ENCODE results near the gene PTGFR.

PTGFR gene

GRCh38 chr1:78519446-78519845 lies 28.7 kb downstream of the PTGFR start:
- no peak for DNase-seq

DNA sequence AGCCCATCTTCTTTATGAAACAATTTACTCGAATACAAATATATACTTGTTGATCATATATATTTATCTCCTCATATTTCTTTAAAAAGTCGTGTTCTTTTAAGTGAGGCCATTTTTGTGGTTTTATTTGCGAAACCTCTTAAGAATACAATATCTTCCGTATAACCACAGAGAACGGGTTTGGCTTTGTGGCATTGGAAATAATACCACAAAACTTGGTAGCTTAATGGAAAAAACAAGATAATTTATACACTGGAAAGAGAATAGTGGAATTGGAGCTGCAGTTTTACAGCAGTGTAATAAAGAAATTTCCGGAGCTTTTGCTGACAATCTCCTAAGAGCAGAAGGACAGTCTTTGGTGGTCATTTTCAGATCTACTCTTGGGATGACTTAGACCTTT lies 29.4 kb downstream of the PTGFR start:
- no peak for DNase-seq

GRCh38 chr1:78520843-78521242 lies 30.1 kb downstream of the PTGFR start:
- DNase-seq, result no peak

- no peak for DNase-seq
Observed at GRCh38 chr1:78522136-78522535, 31.4 kb downstream of the PTGFR start.

DNA sequence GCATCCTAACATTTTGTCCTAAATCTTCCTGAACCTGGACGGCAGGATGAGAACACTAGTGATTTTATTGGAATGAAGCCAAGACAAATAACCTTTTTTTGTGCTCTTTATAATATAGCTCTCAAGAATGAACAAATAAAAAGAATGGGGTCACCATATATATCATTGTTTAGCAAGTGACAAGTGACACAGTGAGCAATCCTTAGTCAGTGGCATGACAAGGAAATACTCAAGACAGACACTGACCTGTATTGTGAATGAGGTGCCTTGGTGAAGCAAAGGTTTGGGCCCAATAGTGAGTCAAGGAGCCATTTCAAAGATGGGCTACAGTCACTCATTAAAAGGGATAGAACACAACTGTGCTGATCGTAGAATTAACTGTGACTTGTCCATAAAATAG lies 35.7 kb downstream of the PTGFR start:
- DNase-seq, result no peak

- DNase-seq, result no peak
Observed at GRCh38 chr1:78527706-78528105, 36.9 kb downstream of the PTGFR start.

DNA sequence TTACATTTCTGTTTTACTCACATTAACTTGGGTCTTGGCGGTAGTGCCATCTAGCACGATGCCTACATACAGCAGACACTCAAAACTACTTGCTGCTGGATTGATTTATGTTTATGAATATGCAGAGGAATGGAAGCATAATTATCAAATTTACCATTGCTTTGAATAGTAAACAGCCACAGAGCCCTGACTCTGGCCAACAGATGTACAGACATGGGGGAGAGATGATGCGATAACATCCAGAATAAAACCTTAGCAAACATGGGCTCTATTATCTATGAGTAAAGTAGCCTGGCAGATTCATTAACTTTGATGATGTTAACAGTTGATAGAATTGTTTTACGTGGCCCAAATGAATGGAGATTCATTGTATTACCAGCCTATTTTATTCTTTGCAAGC lies 42.8 kb downstream of the PTGFR start:
- DNase-seq, result no peak

DNA sequence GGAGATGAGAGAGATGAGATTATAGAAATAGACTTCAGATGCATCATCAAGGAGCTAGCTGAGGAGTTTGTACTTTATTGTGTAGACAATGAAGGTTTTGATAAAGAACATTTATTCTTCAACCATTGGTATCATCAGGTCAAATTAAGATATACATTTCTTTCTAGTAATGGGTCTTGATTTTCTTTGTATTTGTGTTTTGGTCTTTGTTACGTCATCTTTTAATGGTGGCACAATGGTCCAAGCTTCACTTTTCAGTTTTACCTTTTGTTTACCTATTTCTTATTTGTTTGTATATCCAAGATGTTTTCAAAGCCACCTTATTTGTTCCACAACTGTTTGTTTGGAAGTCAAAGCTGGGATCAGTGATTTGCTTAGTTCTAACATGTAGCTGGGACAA lies 44.5 kb downstream of the PTGFR start:
- DNase-seq, result no peak

GRCh38 chr1:78536427-78536826 lies 45.7 kb downstream of the PTGFR start:
- DNase-seq, result no peak

DNA sequence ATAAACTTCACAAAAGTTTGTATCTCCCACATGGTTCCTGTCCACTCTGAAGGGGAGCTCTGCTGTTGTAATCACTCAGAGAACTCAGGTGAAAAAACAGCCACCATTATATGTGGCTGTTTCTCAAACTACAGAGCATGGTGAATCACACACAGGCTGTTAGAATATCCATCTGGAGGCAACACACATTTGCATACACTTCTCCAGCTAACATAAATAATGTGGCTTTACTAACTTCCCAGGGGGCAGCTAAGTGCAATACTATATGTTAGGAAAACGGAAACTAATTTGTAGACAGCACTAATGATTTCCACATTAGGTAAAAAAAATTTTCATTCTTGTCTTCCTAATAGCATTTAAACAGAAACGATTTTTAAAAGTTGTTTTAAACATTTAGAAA lies 49.3 kb downstream of the PTGFR start:
- DNase-seq, result no peak

GRCh38 chr1:78541479-78541878 lies 50.7 kb downstream of the PTGFR start:
- no peak for DNase-seq

GRCh38 chr1:78543941-78544643 lies 53.3 kb downstream of the PTGFR start:
- no peak for DNase-seq

- DNase-seq, result no peak
Observed at GRCh38 chr1:78547081-78547480, 56.3 kb downstream of the PTGFR start.

- no peak for DNase-seq
Observed at GRCh38 chr1:78549331-78549730, 58.6 kb downstream of the PTGFR start.

DNA sequence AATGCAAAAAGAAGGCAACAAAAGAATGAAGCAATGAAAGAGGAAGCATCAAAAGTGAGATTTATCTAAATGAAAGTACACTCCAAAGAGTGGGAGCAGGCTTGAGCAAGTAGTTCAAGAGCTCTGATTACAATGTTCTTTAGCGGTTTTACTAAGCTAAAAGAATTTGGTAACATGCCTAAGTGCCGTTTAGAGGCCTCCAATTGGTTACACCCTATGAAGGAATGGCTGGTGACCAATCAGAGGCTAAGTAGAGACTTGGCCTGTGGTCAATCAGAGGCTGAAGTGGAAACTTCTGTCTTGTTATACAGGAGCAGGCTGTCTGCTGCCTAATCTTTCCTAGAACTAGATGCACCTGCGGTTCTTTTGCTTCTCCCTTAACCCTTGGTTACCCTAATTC lies 59.1 kb downstream of the PTGFR start:
- DNase-seq, result no peak

- no peak for DNase-seq
Observed at GRCh38 chr1:78553859-78554258, 63.1 kb downstream of the PTGFR start.

- DNase-seq, result no peak
Observed at GRCh38 chr1:78554840-78555239, 64.1 kb downstream of the PTGFR start.

- no peak for DNase-seq
Observed at GRCh38 chr1:78559680-78560079, 68.9 kb downstream of the PTGFR start.

GRCh38 chr1:78560811-78561210 lies 70.0 kb downstream of the PTGFR start:
- no peak for DNase-seq

GRCh38 chr1:78561856-78562255 lies 71.1 kb downstream of the PTGFR start:
- DNase-seq, result no peak

- DNase-seq, result no peak
Observed at GRCh38 chr1:78565393-78565792, 74.6 kb downstream of the PTGFR start.

DNA sequence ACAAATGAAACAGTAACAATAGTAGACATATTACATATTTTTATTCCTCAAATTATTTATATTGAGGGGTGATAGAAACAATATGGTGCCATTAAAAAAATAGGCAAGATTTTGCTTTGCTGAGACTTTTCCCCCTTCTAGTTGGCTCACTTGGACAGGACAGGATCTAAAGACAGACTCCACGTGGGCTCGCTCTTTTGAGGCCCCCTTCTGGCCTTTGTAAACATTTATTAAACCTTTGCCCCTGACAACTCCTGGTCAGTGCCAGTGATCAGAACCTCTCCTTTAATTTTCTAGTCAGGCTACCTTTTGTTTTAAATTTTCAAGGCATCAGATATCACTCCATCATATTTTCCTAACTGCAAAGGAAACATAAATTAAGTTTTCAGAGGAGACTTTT lies 79.8 kb downstream of the PTGFR start:
- no peak for DNase-seq

DNA sequence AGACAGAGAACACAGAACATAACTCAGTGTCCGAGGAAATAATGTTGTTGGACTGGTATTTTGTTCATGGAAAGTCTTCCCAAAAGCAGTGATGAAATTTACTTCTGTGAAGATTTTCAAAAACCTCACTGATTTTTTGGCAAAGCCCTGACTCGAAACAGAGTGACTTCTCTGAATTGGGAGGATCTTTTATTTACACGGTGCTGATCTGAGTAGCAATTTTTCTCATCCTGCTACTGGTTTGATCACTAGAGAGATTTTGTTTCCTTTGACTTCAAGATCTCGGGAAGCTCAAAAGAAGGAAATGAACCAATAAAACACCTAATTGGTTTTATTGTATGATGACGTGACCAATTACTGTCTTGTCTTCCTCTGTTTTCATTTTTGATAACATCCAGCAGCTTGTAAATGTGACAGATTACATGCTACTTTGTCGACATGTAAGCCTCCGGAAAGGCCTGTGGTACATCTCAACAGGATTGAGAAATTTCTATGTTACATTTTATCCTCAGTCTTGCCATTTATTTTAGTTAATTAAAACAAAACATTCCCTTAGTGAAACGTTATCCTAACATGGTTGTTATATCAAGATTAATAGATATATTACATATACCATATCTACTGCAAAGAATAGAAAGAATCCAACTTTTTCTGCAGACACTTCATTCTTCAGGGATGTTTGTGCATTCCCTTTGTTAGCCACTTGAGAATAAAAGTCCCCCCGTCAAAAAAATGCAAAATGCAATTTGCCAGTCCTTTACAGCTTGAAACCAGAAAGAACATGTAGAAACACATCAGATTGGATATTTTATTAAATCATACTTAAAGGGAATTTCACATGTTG lies 86.7 kb downstream of the PTGFR start:
- DNase-seq, result no peak
